Endothelial cell of umbilical vein (primary cell): ENCODE data around the gene PDSS2. TPM values are rescaled to one million over a fixed set of nuclear protein-coding genes. Genes with fewer than 3 reads are reported as not detected.

Source experiments
- BruUV-seq: library from RNA; stranded (reverse); fragments of 400-500 nt; replicated peaks from 2 replicates; lab custom pipeline; 2021; lab: Mats Ljungman, UMichigan
- CTCF ChIA-PET: fragments of 300-600, 350-600 bp; sonication (Branson Sonifier 250); formaldehyde crosslinking; loops from one replicate; lab custom pipeline; 2021; ENCODE audit warnings: antibody characterized with exemption, inconsistent platforms; lab: Charles Lee
- POLR2A ChIA-PET: fragments of 300-600, 350-600 bp; sonication (Branson Sonifier 250); formaldehyde crosslinking; loops from one replicate; lab custom pipeline; 2021; ENCODE audit warnings: antibody characterized with exemption, inconsistent platforms; lab: Charles Lee
- DNase-seq: peaks from one replicate; pipeline ENCODE4 v3.0.0-alpha.2; 2011; ENCODE audit warnings: low read depth, low spot score
- FAIRE-seq: peaks from 2 replicates; lab custom pipeline; 2011; peaks lifted over from hg19 to GRCh38; lab: Jason Lieb, UNC
- H2AFZ ChIP-seq: 2 replicates; pipeline ENCODE4 v1.6.0; 2012; ENCODE audit warnings: low read depth, low read length, control low read depth, inconsistent platforms
- H3K27ac ChIP-seq: 2 replicates; pipeline ENCODE4 v1.5.1; 2011; ENCODE audit warnings: low read depth, mild to moderate bottlenecking, control low read depth, low read length, moderate library complexity; ENCODE audit not compliant: insufficient read depth
- H3K27me3 ChIP-seq, 2 experiments: 2 replicates each; pipeline versions ENCODE4 v1.6.0 to v1.6.1; 2011; ENCODE audit warnings: low read length in 2 of 2, mixed read lengths in 1 of 2; ENCODE audit not compliant: control insufficient read depth in 2 of 2, insufficient read depth in 2 of 2
- H3K36me3 ChIP-seq, 2 experiments: 2 replicates in 1 of 2; 3 replicates in 1 of 2; pipeline ENCODE4 v1.5.1; 2011; ENCODE audit warnings: low read length in 2 of 2, mild to moderate bottlenecking in 1 of 2, moderate library complexity in 1 of 2; ENCODE audit not compliant: control insufficient read depth in 2 of 2, insufficient read depth in 2 of 2; ENCODE audit errors: extremely low read depth in 1 of 2
- H3K4me1 ChIP-seq: 3 replicates; pipeline ENCODE4 v1.5.1; 2011; ENCODE audit warnings: mild to moderate bottlenecking, low read length; ENCODE audit not compliant: control insufficient read depth, insufficient read depth; ENCODE audit errors: extremely low read depth
- H3K4me2 ChIP-seq: 2 replicates; pipeline ENCODE4 v1.6.1; 2011; ENCODE audit warnings: low read length, control low read depth, mixed read lengths; ENCODE audit not compliant: insufficient read depth
- H3K4me3 ChIP-seq, 3 experiments: fragments of 200-600 bp in 1 of 3; sonication (generic), shearing (Covaris generic) in 1 of 3; replicated peaks in 1 of 3; 2 replicates each; pipeline ENCODE4 v1.5.1; 2011 to 2016; ENCODE audit warnings: control low read depth in 3 of 3, low read length in 3 of 3, mild to moderate bottlenecking in 2 of 3, inconsistent platforms in 1 of 3, low read depth in 1 of 3, moderate library complexity in 1 of 3; ENCODE audit not compliant: insufficient read depth in 1 of 3
- H3K79me2 ChIP-seq: 2 replicates; pipeline ENCODE4 v1.6.0; 2012; ENCODE audit warnings: low read length, inconsistent platforms; ENCODE audit not compliant: control insufficient read depth, insufficient read depth
- H3K9ac ChIP-seq: replicated peaks from 2 replicates; pipeline ENCODE3; 2011; ENCODE audit warnings: low read length, control low read depth; ENCODE audit not compliant: insufficient read depth; ENCODE audit errors: extremely low read depth
- H3K9me1 ChIP-seq: replicated peaks from 3 replicates; pipeline ENCODE4 v1.6.0; 2011; ENCODE audit warnings: mild to moderate bottlenecking, low read length; ENCODE audit not compliant: control insufficient read depth, insufficient read depth; ENCODE audit errors: extremely low read depth
- H3K9me3 ChIP-seq: replicated peaks from 2 replicates; pipeline ENCODE4 v1.5.1; 2012; ENCODE audit warnings: low read length, inconsistent platforms; ENCODE audit not compliant: control insufficient read depth, insufficient read depth
- H4K20me1 ChIP-seq: replicated peaks from 2 replicates; pipeline ENCODE3; 2011; ENCODE audit warnings: mild to moderate bottlenecking, low read length; ENCODE audit not compliant: control insufficient read depth, insufficient read depth; ENCODE audit errors: extremely low read depth
- EZH2 ChIP-seq: IDR thresholded peaks from 2 replicates; pipeline ENCODE4 v1.6.1; 2012; ENCODE audit warnings: borderline replicate concordance, low read depth, mild to moderate bottlenecking, moderate library complexity, low read length, inconsistent platforms; ENCODE audit not compliant: severe bottlenecking
- FOS ChIP-seq: IDR thresholded peaks from 2 replicates; pipeline ENCODE4 v1.6.1; 2011; ENCODE audit warnings: mild to moderate bottlenecking, low read length, moderate library complexity, borderline replicate concordance; ENCODE audit not compliant: insufficient read depth
- GATA2 ChIP-seq: IDR thresholded peaks from 2 replicates; pipeline ENCODE4 v1.7.0; 2011; ENCODE audit warnings: low read depth, mild to moderate bottlenecking, moderate library complexity, mixed read lengths, low read length; ENCODE audit not compliant: insufficient read length, insufficient read depth
- JUN ChIP-seq: IDR thresholded peaks from 2 replicates; pipeline ENCODE4 v1.6.1; 2011; ENCODE audit warnings: borderline replicate concordance, low read depth; ENCODE audit not compliant: insufficient read length, insufficient read depth
- MYC ChIP-seq: IDR thresholded peaks from one replicate; pipeline ENCODE4 v1.6.1; 2011; ENCODE audit warnings: mild to moderate bottlenecking, low read depth, low read length
- POLR2A ChIP-seq: IDR thresholded peaks from 2 replicates; pipeline ENCODE4 v1.6.1; 2012; ENCODE audit warnings: low read depth, mild to moderate bottlenecking, control low read depth, low read length
- POLR2AphosphoS5 ChIP-seq: IDR thresholded peaks from 2 replicates; pipeline ENCODE4 v1.6.1; 2012; ENCODE audit warnings: low read depth, mild to moderate bottlenecking, control low read depth, low read length, moderate library complexity; ENCODE audit not compliant: insufficient read depth
- dilution Hi-C: fragments of 300-500 bp; cut with MboI; formaldehyde crosslinking; loops from one replicate; pipeline ENCODE4 v1.15.0; 2019; ENCODE audit warnings: low sequenced_read_pairs; ENCODE audit not compliant: extremely low pct_ligation_motif_present
- intact Hi-C: fragments of 100-400 bp; cut with micrococcal nuclease; formaldehyde crosslinking; loops from one replicate; pipeline ENCODE4 v1.10.0; 2022
- polyA plus RNA-seq, 4 experiments: library from polyadenylated mRNA; depleted of rRNA in 3 of 4; stranded (reverse) in 3 of 4; unstranded in 1 of 4; fragments of >200 nt; gene quantifications; 2 replicates each; pipeline versions ENCODE4 v1.2.1 to v1.2.3, GENCODE V29; 2011 to 2012; ENCODE audit warnings: missing spikeins in 1 of 4
- total RNA-seq: library from RNA; stranded (reverse); gene quantifications from 2 replicates; pipeline ENCODE4 v1.2.3, GENCODE V29; 2021
- TF ChIP-seq, protein P1 (sequence below): IDR thresholded peaks from 2 replicates; pipeline ENCODE4 v1.6.1; 2011; ENCODE audit not compliant: insufficient read depth, insufficient read length
- TF ChIP-seq, protein P2 (sequence below), 2 donors: IDR thresholded peaks; 1 replicate in 1 of 2; 2 replicates in 1 of 2; pipeline ENCODE4 v1.5.1; 2011; ENCODE audit warnings: low read length in 2 of 2, mild to moderate bottlenecking in 2 of 2, moderate library complexity in 2 of 2, control low read depth in 1 of 2, inconsistent platforms in 1 of 2, low read depth in 1 of 2; ENCODE audit not compliant: insufficient read depth in 1 of 2; ENCODE audit errors: extremely low read depth in 1 of 2

PDSS2 gene
- total and polyA plus RNA-seq, 2 donors (not counting 3 experiments of a cell fraction or from before 2014, with no cell fraction given), result 7.6 to 9.3 TPM

DNA sequence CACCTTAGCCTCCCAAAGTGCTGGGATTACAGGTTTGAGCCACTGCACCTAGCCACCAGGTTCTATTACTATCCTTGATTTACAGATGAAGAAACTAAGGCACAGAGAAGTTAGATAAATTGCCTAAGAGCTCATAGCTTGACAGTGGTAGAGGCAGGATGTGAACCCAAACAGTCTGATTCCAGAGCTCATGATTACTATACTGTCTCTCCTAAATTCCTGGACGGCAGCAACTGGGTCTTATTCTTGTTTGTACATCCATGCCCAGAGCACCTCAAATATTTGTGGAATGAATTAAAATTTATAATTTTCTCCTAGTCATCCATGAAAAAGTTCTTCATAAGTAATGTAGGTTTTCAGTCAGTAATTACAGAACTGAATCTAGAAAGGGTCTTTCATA, 15.1 kb downstream of the PDSS2 start:
- no peak for TF ChIP-seq GATA2
- TF ChIP-seq, protein P1, sequence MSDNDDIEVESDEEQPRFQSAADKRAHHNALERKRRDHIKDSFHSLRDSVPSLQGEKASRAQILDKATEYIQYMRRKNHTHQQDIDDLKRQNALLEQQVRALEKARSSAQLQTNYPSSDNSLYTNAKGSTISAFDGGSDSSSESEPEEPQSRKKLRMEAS, result no peak
- no peak for TF ChIP-seq POLR2A
- no peak for TF ChIP-seq POLR2AphosphoS5
- TF ChIP-seq JUN, result no peak
- TF ChIP-seq FOS, result no peak
- no peak for TF ChIP-seq MYC
- TF ChIP-seq EZH2, result no peak
- TF ChIP-seq, protein P2, sequence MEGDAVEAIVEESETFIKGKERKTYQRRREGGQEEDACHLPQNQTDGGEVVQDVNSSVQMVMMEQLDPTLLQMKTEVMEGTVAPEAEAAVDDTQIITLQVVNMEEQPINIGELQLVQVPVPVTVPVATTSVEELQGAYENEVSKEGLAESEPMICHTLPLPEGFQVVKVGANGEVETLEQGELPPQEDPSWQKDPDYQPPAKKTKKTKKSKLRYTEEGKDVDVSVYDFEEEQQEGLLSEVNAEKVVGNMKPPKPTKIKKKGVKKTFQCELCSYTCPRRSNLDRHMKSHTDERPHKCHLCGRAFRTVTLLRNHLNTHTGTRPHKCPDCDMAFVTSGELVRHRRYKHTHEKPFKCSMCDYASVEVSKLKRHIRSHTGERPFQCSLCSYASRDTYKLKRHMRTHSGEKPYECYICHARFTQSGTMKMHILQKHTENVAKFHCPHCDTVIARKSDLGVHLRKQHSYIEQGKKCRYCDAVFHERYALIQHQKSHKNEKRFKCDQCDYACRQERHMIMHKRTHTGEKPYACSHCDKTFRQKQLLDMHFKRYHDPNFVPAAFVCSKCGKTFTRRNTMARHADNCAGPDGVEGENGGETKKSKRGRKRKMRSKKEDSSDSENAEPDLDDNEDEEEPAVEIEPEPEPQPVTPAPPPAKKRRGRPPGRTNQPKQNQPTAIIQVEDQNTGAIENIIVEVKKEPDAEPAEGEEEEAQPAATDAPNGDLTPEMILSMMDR (IDR thresholded peaks at IDR 0.05; ENCODE audit: extremely low read depth in 1 of 2, insufficient read depth in 1 of 2, low read depth in 1 of 2, low read length in 2 of 2), result no peak
- no peaks in the 10 kb centered on the region for H3K4me1 ChIP-seq
- H3K27ac ChIP-seq, result no peak overlapping the region
- POLR2A ChIA-PET, result interaction anchor here (0.7 kb wide), 1 partner anchor 15 kb away, joined by 3 read pairs; the partner anchor contains the start of gene PDSS2
- no peaks in the 10 kb centered on the region for H4K20me1 ChIP-seq
- no peak overlapping the region for H2AFZ ChIP-seq
- CTCF ChIA-PET, result interaction anchor here (0.8 to 1.7 kb wide), 7 partner anchors 8 to 423 kb away, joined by 3 to 11 read pairs (median 3); partner anchors contain the start of gene PDSS2
- H3K4me3 ChIP-seq, result no peak overlapping the region
- peaks cover 3% of the 10 kb centered on the region for H3K79me2 ChIP-seq
- H3K36me3 ChIP-seq, result no peaks in the 10 kb centered on the region
- no peaks in the 10 kb centered on the region for H3K27me3 ChIP-seq
- no peak overlapping the region for H3K4me2 ChIP-seq
- H3K9me1 ChIP-seq, result no peaks in the 10 kb centered on the region
- intact Hi-C loops, result no loop called here
- H3K9ac ChIP-seq, result no peak overlapping the region
- DNase-seq, result no peak
- no peaks in the 10 kb centered on the region for H3K9me3 ChIP-seq
- dilution Hi-C loops, result no loop called here
- no TSS peak for BruUV-seq
- no peak for FAIRE-seq
